ENCODE measurements around the gene STARD3. TPM values are rescaled to one million over a fixed set of nuclear protein-coding genes. Genes with fewer than 3 reads are reported as not detected.

Gene STARD3
- total RNA-seq, 1 donor from 2014 or later: 58.2 TPM

GRCh38 chr17:39601758-39602532, 35.0 kb upstream of the STARD3 start:
- intact Hi-C loops (cut with micrococcal nuclease): no loop called here
- H3K4me3 Mint-ChIP-seq: no peak overlapping the region
- ChIA-PET CTCF (interaction anchor here (0.6 kb wide), 1 partner anchor 13 kb away, joined by 3 read pairs; no protein-coding TSS in a partner anchor), POLR2A (no interaction called here)
- DNase-seq (no peak), ATAC-seq (ENCODE audit: low read depth) (no peak)
- no peaks in the 10 kb centered on the region for H3K36me3 Mint-ChIP-seq (ENCODE audit: low read depth)
- peaks cover 62% of the 10 kb centered on the region for H3K27me3 Mint-ChIP-seq
- peaks cover 49% of the 10 kb centered on the region for H3K4me1 Mint-ChIP-seq
- H3K27ac Mint-ChIP-seq: no peak overlapping the region
- H3K9me3 Mint-ChIP-seq: no peaks in the 10 kb centered on the region
- TF ChIP-seq CTCF (IDR thresholded peaks at IDR 0.05): no peak

- POLR2A ChIA-PET: no interaction called here
- DNase-seq: no peak
- CTCF ChIA-PET: interaction anchor here (0.9 kb wide), 1 partner anchor 19 kb away, joined by 3 read pairs; no protein-coding TSS in a partner anchor
- H3K9me3 Mint-ChIP-seq: no peaks in the 10 kb centered on the region
- no peak for TF ChIP-seq CTCF (IDR thresholded peaks at IDR 0.05)
- intact Hi-C loops (cut with micrococcal nuclease): no loop called here
- no peak for ATAC-seq (ENCODE audit: low read depth)
- H3K27ac Mint-ChIP-seq: no peak overlapping the region
- no peaks in the 10 kb centered on the region for H3K36me3 Mint-ChIP-seq (ENCODE audit: low read depth)
- H3K27me3 Mint-ChIP-seq: peaks cover 61% of the 10 kb centered on the region
- no peak overlapping the region for H3K4me3 Mint-ChIP-seq
- peaks cover 51% of the 10 kb centered on the region for H3K4me1 Mint-ChIP-seq
Measured at GRCh38 chr17:39602533-39603303, 34.2 kb upstream of the STARD3 start.

GRCh38 chr17:39603304-39604016, 33.5 kb upstream of the STARD3 start:
- POLR2A ChIA-PET: no interaction called here
- no peaks in the 10 kb centered on the region for H3K36me3 Mint-ChIP-seq (ENCODE audit: low read depth)
- H3K9me3 Mint-ChIP-seq: no peaks in the 10 kb centered on the region
- DNase-seq (no peak), ATAC-seq (ENCODE audit: low read depth) (no peak)
- intact Hi-C loops (cut with micrococcal nuclease): no loop called here
- TF ChIP-seq CTCF (IDR thresholded peaks at IDR 0.05): no peak
- peaks cover 44% of the 10 kb centered on the region for H3K4me1 Mint-ChIP-seq
- CTCF ChIA-PET: interaction anchor here (0.9 kb wide), 1 partner anchor 18 kb away, joined by 3 read pairs; no protein-coding TSS in a partner anchor
- peaks cover 56% of the 10 kb centered on the region for H3K27me3 Mint-ChIP-seq
- H3K4me3 Mint-ChIP-seq: peak overlapping the region; percentile 46
- peak overlapping the region; percentile 12 for H3K27ac Mint-ChIP-seq

GRCh38 chr17:39604911-39605491, 31.9 kb upstream of the STARD3 start:
- peak; percentile 36 for DNase-seq
- H3K4me1 Mint-ChIP-seq: peaks cover 34% of the 10 kb centered on the region
- peak; percentile 23 for ATAC-seq (ENCODE audit: low read depth)
- H3K9me3 Mint-ChIP-seq: no peaks in the 10 kb centered on the region
- no peak for TF ChIP-seq CTCF (IDR thresholded peaks at IDR 0.05)
- peaks cover 61% of the 10 kb centered on the region for H3K27me3 Mint-ChIP-seq
- ChIA-PET CTCF (interaction anchor here (0.7 to 1.0 kb wide), 2 partner anchors 14 to 16 kb away, joined by 3 read pairs; no protein-coding TSS in a partner anchor), POLR2A (interaction anchor here (0.6 to 1.7 kb wide), 3 partner anchors 10 to 176 kb away, joined by 3 to 5 read pairs (median 4); partner anchors contain the start of gene PGAP3)
- H3K36me3 Mint-ChIP-seq (ENCODE audit: low read depth): no peaks in the 10 kb centered on the region
- peak overlapping the region; percentile 64 for H3K4me3 Mint-ChIP-seq
- H3K27ac Mint-ChIP-seq: no peak overlapping the region
- intact Hi-C loops (cut with micrococcal nuclease): no loop called here

Data from activated B cell treated with CpG ODN at 0.5 μM for 24 hours (primary cell).